GM23338 (cell line): ENCODE data around the gene TTLL6. TPM values are rescaled to one million over a fixed set of nuclear protein-coding genes. Genes with fewer than 3 reads are reported as not detected.

ENCODE experiments used
- ATAC-seq: fragments of 200-7000 bp; cut with Tn5 transposase; 3 replicates; pipeline ENCODE4 v1.9.1; 2020
- DNase-seq: peaks from one replicate; pipeline ENCODE4 v3.0.0-alpha.2; 2015; ENCODE audit warnings: low spot score
- H2AFZ ChIP-seq: fragments of 200-600 bp; sonication (generic); 2 replicates; pipeline ENCODE4 v1.8.0; 2016; ENCODE audit warnings: antibody characterized with exemption, mild to moderate bottlenecking, moderate library complexity
- H3F3A ChIP-seq: fragments of 200-600 bp; sonication (generic); replicated peaks from 2 replicates; pipeline ENCODE4 v1.8.0; 2017; ENCODE audit warnings: antibody characterized with exemption, mixed run types, low read depth
- H3K27ac ChIP-seq: fragments of 200-600 bp; sonication (generic); 2 replicates; pipeline ENCODE4 v1.6.1; 2016; ENCODE audit warnings: low read depth
- H3K27me3 ChIP-seq: fragments of 200-600 bp; sonication (generic); 2 replicates; pipeline ENCODE4 v1.8.0; 2016; ENCODE audit warnings: mild to moderate bottlenecking, mixed run types, moderate library complexity; ENCODE audit not compliant: insufficient read depth
- H3K36me3 ChIP-seq: fragments of 200-600 bp; sonication (generic); 2 replicates; pipeline ENCODE4 v1.8.0; 2016; ENCODE audit warnings: mild to moderate bottlenecking; ENCODE audit not compliant: insufficient read depth
- H3K4me1 ChIP-seq: fragments of 200-600 bp; sonication (generic); 2 replicates; pipeline ENCODE4 v1.8.0; 2016; ENCODE audit warnings: mild to moderate bottlenecking, moderate library complexity; ENCODE audit not compliant: insufficient read depth
- H3K4me2 ChIP-seq: fragments of 200-600 bp; sonication (generic); 2 replicates; pipeline ENCODE4 v1.7.1; 2017; ENCODE audit warnings: mixed run types
- H3K4me3 ChIP-seq: fragments of 200-600 bp; sonication (generic); 2 replicates; pipeline ENCODE4 v1.6.1; 2016; ENCODE audit warnings: mixed run types
- H3K79me2 ChIP-seq: fragments of 200-600 bp; sonication (generic); replicated peaks from 2 replicates; pipeline ENCODE4 v1.8.0; 2017; ENCODE audit warnings: mild to moderate bottlenecking; ENCODE audit not compliant: insufficient read depth
- H3K9me2 ChIP-seq: fragments of 200-600 bp; sonication (generic); 2 replicates; pipeline ENCODE4 v1.8.0; 2017; ENCODE audit not compliant: insufficient read depth
- H4K20me1 ChIP-seq: fragments of 200-600 bp; sonication (generic); replicated peaks from 2 replicates; pipeline ENCODE4 v1.8.0; 2017; ENCODE audit warnings: mild to moderate bottlenecking; ENCODE audit not compliant: insufficient read depth
- H3K27ac Mint-ChIP-seq: 2 replicates; pipeline ENCODE4 v1.8.0; 2020; ENCODE audit warnings: inconsistent platforms, mild to moderate bottlenecking, moderate library complexity, mixed read lengths
- H3K27me3 Mint-ChIP-seq: 3 replicates; pipeline ENCODE4 v1.8.0; 2022; ENCODE audit warnings: low read depth, mild to moderate bottlenecking, moderate library complexity, mixed read lengths, inconsistent platforms; ENCODE audit not compliant: insufficient read depth, poor library complexity
- H3K36me3 Mint-ChIP-seq: 3 replicates; pipeline ENCODE4 v1.8.0; 2021; ENCODE audit warnings: low read depth, mild to moderate bottlenecking, inconsistent platforms, moderate library complexity, mixed read lengths
- H3K4me1 Mint-ChIP-seq: 3 replicates; pipeline ENCODE4 v1.8.0; 2020; ENCODE audit warnings: mild to moderate bottlenecking, inconsistent platforms, mixed read lengths
- H3K4me3 Mint-ChIP-seq: 3 replicates; pipeline ENCODE4 v1.8.0; 2021; ENCODE audit warnings: moderate library complexity, mild to moderate bottlenecking, inconsistent platforms, mixed read lengths
- H3K9me3 Mint-ChIP-seq: 3 replicates; pipeline ENCODE4 v1.8.0; 2020; ENCODE audit warnings: moderate library complexity, mild to moderate bottlenecking, inconsistent platforms, mixed read lengths
- CREB1 ChIP-seq: fragments of 250-450 bp; sonication (Bioruptor Pico); IDR thresholded peaks from 2 replicates; pipeline ENCODE4 v1.5.0; 2020; ENCODE audit warnings: low read depth, mild to moderate bottlenecking, moderate library complexity
- ETS1 ChIP-seq: IDR thresholded peaks from 2 replicates; pipeline ENCODE4 v1.6.1; 2016; ENCODE audit warnings: antibody characterized with exemption
- EZH2phosphoT487 ChIP-seq: fragments of 200-600 bp; sonication (generic); IDR thresholded peaks from one replicate; pipeline ENCODE4 v1.8.1; 2018; ENCODE audit warnings: antibody characterized with exemption; ENCODE audit not compliant: unreplicated experiment
- JUNB ChIP-seq: IDR thresholded peaks from one replicate; pipeline ENCODE4 v1.6.1; 2016; ENCODE audit warnings: antibody characterized with exemption; ENCODE audit not compliant: unreplicated experiment
- NANOG ChIP-seq: IDR thresholded peaks from 2 replicates; pipeline ENCODE4 v1.6.1; 2016; ENCODE audit warnings: antibody characterized with exemption, borderline replicate concordance
- POLR2AphosphoS5 ChIP-seq: IDR thresholded peaks from 2 replicates; pipeline ENCODE4 v1.6.1; 2016; ENCODE audit warnings: antibody characterized with exemption, low read depth
- STAT1 ChIP-seq: IDR thresholded peaks from one replicate; pipeline ENCODE4 v1.6.1; 2016; ENCODE audit warnings: antibody characterized with exemption; ENCODE audit not compliant: unreplicated experiment
- ZNF331 ChIP-seq: fragments of 250-450 bp; sonication (Bioruptor Pico); IDR thresholded peaks from 2 replicates; pipeline ENCODE4 v1.5.0; 2020; ENCODE audit warnings: low read depth, mild to moderate bottlenecking, moderate library complexity
- polyA plus RNA-seq: library from polyadenylated mRNA; unstranded; fragments of >200 nt; fragmentation: Nextera tagmentation; extraction: Ambion mirVana; gene quantifications from 2 replicates; pipeline ENCODE4 v1.2.1, GENCODE V29; 2016
- total RNA-seq: library from RNA; depleted of rRNA; stranded (reverse); fragments of >200 nt; shearing (Covaris generic); gene quantifications from 2 replicates; pipeline ENCODE4 v1.2.3, GENCODE V29; 2014
- TF ChIP-seq, protein P1 (sequence below): fragments of 250-450 bp; sonication (Bioruptor Pico); IDR thresholded peaks from 2 replicates; pipeline ENCODE4 v1.5.0; 2020; ENCODE audit warnings: mild to moderate bottlenecking, moderate library complexity

Gene TTLL6
- total and polyA plus RNA-seq, 2 experiments from 2014 or later: 1.9 to 4.7 TPM

- TF ChIP-seq NANOG: no peak
- TF ChIP-seq ZNF331 (CRISPR knock-in tag): no peak
- TF ChIP-seq POLR2AphosphoS5: no peak
These were observed 2.4 kb upstream of the TTLL6 start (continued) for GRCh38 chr17:48819466-48819865.

DNA sequence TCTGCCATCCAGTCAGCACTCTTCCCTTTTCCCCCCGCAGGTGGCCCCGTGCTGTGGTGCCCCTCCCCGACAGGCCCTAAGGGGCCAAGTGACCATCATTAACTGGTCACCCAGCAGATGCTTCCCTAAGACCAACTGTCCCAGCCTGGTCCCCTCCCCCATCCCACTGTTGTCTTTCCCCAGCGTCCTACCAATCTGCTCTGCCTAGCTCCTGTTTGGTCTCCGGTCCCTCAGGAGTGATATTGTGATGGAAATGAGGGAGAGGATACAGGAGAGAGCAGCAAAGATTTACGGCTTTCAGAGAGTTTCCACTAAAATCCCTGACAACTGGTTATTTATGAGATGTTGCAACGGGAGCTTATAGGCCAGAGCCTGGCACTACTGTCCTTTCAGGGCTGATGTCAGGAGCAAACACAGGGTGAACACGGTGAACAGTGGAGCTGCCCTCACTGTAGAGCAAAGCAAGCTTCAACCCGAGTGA, 1.4 kb upstream of the TTLL6 start:
- peaks cover 11% of the 10 kb centered on the region; the same call in 1 of the 2 replicates for H3K27me3 ChIP-seq
- H2AFZ ChIP-seq: peak overlapping the region; percentile 83
- peak overlapping the region; percentile 94 for H3K27ac ChIP-seq
- DNase-seq: peak; percentile 91
- H3F3A ChIP-seq: peaks cover 25% of the 10 kb centered on the region
- TF ChIP-seq NANOG: peak; percentile 42; the same call in 1 of the 2 replicates
- peak; percentile 16; the same call in 1 of the 2 replicates for TF ChIP-seq CREB1
- TF ChIP-seq ETS1: no peak
- no peaks in the 10 kb centered on the region for H4K20me1 ChIP-seq
- peak overlapping the region; percentile 86 for H3K4me3 ChIP-seq
- H3K9me3 Mint-ChIP-seq: no peaks in the 10 kb centered on the region
- no peaks in the 10 kb centered on the region for H3K9me2 ChIP-seq
- H3K4me2 ChIP-seq: peak overlapping the region; percentile 86
- H3K79me2 ChIP-seq: no peaks in the 10 kb centered on the region
- peak; percentile 66 for ATAC-seq
- H3K4me3 Mint-ChIP-seq: peak overlapping the region; percentile 60
- H3K27me3 Mint-ChIP-seq: peaks cover 28% of the 10 kb centered on the region
- H3K4me1 Mint-ChIP-seq: peaks cover 33% of the 10 kb centered on the region
- peak overlapping the region; percentile 92 for H3K27ac Mint-ChIP-seq
- H3K36me3 ChIP-seq: no peaks in the 10 kb centered on the region
- H3K36me3 Mint-ChIP-seq: no peaks in the 10 kb centered on the region; the same call in 2 of the 3 replicates
- H3K4me1 ChIP-seq: peaks cover 28% of the 10 kb centered on the region

GRCh38 chr17:48816438-48816773, 623 bp downstream of the TTLL6 start:
- Histone ChIP-seq H3K9me2 (no peaks in the 10 kb centered on the region), H2AFZ (peak overlapping the region; percentile 80), H3K27me3 (peaks cover 11% of the 10 kb centered on the region; the same call in 1 of the 2 replicates), H4K20me1 (no peaks in the 10 kb centered on the region), H3K79me2 (no peaks in the 10 kb centered on the region), H3K27ac (peak overlapping the region; percentile 40; the same call in 1 of the 2 replicates), H3K4me1 (peaks cover 32% of the 10 kb centered on the region), H3F3A (peaks cover 25% of the 10 kb centered on the region), H3K4me3 (peak overlapping the region; percentile 86), H3K4me2 (peak overlapping the region; percentile 88), H3K36me3 (no peaks in the 10 kb centered on the region)
- H3K27ac Mint-ChIP-seq: peak overlapping the region; percentile 34; the same call in 1 of the 2 replicates
- no peak for ATAC-seq
- H3K9me3 Mint-ChIP-seq: no peaks in the 10 kb centered on the region
- peak overlapping the region; percentile 88 for H3K4me3 Mint-ChIP-seq
- H3K36me3 Mint-ChIP-seq: no peaks in the 10 kb centered on the region; the same call in 2 of the 3 replicates
- no peak for TF ChIP-seq POLR2AphosphoS5
- no peak for TF ChIP-seq ZNF331 (CRISPR knock-in tag)
- no peak for TF ChIP-seq NANOG
- no peak for TF ChIP-seq STAT1
- TF ChIP-seq, protein P1, sequence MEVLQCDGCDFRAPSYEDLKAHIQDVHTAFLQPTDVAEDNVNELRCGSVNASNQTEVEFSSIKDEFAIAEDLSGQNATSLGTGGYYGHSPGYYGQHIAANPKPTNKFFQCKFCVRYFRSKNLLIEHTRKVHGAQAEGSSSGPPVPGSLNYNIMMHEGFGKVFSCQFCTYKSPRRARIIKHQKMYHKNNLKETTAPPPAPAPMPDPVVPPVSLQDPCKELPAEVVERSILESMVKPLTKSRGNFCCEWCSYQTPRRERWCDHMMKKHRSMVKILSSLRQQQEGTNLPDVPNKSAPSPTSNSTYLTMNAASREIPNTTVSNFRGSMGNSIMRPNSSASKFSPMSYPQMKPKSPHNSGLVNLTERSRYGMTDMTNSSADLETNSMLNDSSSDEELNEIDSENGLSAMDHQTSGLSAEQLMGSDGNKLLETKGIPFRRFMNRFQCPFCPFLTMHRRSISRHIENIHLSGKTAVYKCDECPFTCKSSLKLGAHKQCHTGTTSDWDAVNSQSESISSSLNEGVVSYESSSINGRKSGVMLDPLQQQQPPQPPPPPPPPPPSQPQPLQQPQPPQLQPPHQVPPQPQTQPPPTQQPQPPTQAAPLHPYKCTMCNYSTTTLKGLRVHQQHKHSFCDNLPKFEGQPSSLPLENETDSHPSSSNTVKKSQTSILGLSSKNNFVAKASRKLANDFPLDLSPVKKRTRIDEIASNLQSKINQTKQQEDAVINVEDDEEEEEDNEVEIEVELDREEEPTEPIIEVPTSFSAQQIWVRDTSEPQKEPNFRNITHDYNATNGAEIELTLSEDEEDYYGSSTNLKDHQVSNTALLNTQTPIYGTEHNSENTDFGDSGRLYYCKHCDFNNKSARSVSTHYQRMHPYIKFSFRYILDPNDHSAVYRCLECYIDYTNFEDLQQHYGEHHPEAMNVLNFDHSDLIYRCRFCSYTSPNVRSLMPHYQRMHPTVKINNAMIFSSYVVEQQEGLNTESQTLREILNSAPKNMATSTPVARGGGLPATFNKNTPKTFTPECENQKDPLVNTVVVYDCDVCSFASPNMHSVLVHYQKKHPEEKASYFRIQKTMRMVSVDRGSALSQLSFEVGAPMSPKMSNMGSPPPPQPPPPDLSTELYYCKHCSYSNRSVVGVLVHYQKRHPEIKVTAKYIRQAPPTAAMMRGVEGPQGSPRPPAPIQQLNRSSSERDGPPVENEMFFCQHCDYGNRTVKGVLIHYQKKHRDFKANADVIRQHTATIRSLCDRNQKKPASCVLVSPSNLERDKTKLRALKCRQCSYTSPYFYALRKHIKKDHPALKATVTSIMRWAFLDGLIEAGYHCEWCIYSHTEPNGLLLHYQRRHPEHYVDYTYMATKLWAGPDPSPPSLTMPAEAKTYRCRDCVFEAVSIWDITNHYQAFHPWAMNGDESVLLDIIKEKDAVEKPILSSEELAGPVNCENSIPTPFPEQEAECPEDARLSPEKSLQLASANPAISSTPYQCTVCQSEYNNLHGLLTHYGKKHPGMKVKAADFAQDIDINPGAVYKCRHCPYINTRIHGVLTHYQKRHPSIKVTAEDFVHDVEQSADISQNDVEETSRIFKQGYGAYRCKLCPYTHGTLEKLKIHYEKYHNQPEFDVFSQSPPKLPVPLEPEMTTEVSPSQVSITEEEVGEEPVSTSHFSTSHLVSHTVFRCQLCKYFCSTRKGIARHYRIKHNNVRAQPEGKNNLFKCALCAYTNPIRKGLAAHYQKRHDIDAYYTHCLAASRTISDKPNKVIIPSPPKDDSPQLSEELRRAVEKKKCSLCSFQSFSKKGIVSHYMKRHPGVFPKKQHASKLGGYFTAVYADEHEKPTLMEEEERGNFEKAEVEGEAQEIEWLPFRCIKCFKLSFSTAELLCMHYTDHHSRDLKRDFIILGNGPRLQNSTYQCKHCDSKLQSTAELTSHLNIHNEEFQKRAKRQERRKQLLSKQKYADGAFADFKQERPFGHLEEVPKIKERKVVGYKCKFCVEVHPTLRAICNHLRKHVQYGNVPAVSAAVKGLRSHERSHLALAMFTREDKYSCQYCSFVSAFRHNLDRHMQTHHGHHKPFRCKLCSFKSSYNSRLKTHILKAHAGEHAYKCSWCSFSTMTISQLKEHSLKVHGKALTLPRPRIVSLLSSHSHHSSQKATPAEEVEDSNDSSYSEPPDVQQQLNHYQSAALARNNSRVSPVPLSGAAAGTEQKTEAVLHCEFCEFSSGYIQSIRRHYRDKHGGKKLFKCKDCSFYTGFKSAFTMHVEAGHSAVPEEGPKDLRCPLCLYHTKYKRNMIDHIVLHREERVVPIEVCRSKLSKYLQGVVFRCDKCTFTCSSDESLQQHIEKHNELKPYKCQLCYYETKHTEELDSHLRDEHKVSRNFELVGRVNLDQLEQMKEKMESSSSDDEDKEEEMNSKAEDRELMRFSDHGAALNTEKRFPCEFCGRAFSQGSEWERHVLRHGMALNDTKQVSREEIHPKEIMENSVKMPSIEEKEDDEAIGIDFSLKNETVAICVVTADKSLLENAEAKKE (CRISPR knock-in tag): no peak
- no peak for TF ChIP-seq EZH2phosphoT487
- no peak for TF ChIP-seq JUNB
- H3K4me1 Mint-ChIP-seq: peaks cover 33% of the 10 kb centered on the region
- DNase-seq: no peak
- peaks cover 22% of the 10 kb centered on the region for H3K27me3 Mint-ChIP-seq
